Left hindlimb (tissue), 1 donor: ENCODE data around the gene KLHL20.
A peak's percentile ranks its signal among the peaks of the same experiment; 100 is the strongest.
"Not testable (repeated sequence)": the region's sequence is repeated elsewhere in the genome, so short reads cannot be mapped to it uniquely, and the experiment has no call there.

ENCODE experiments used
- DNase-seq: peaks from one replicate; pipeline ENCODE4 v3.0.0-alpha.2; 2018

Gene KLHL20, protein sequence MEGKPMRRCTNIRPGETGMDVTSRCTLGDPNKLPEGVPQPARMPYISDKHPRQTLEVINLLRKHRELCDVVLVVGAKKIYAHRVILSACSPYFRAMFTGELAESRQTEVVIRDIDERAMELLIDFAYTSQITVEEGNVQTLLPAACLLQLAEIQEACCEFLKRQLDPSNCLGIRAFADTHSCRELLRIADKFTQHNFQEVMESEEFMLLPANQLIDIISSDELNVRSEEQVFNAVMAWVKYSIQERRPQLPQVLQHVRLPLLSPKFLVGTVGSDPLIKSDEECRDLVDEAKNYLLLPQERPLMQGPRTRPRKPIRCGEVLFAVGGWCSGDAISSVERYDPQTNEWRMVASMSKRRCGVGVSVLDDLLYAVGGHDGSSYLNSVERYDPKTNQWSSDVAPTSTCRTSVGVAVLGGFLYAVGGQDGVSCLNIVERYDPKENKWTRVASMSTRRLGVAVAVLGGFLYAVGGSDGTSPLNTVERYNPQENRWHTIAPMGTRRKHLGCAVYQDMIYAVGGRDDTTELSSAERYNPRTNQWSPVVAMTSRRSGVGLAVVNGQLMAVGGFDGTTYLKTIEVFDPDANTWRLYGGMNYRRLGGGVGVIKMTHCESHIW

DNA sequence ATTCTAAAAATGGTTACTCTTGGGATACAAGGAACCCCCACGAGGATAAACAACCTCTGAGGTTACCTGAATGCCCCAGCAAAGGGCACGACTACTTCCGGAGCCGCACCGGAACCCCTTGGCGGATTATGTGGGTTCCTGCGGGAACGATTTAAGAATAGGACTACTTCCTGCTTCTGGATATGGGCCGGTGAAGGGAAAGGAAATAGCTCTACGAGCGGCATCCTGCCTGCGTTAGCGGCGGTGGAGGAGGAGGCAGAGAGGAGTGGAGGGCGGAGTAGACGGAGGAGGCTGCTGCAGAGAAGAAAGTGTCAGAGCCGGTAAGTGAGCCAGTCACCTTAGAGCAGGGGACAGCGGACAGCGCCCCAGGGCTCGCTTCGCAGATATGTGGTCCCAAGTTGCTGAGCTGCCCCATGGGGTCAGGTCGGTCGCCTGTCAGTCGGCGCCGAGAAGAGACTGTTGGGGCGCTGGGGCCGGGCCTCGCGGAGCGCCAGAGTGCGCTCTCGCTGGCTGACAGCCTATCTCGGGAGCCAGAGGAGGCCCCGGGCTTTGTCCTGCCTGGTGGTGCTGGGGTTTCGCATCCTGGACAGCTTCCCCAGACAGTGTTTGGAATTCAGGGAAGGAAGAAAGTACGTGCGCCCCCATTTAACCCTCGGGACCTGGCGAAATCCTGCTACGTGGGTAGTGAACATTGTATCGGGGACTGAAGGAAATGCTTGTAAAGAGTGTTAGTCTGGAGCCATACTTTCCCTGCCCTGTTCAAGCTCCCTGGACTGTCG is at the start of gene KLHL20:
TSS of gene KLHL20 (plus strand) at position 223 of the 779 bp plus-strand sequence. CDS start 1,063 bp downstream, outside the sequence.
- DNase-seq: peak; percentile 90

GRCh38 chr1:173666646-173667045 is 48.1 kb upstream of the KLHL20 start:
- no peak for DNase-seq

GRCh38 chr1:173669491-173669941 is 45.3 kb upstream of the KLHL20 start, which contains the start of gene ANKRD45:
Gene ANKRD45, minus strand, starts transcription at chr1:173669851. Its CDS starts 10,433 bp downstream, at chr1:173659418.
- peak; percentile 71 for DNase-seq

- DNase-seq: not testable (repeated sequence)
Measured at GRCh38 chr1:173674496-173674895, 40.3 kb upstream of the KLHL20 start.

DNA sequence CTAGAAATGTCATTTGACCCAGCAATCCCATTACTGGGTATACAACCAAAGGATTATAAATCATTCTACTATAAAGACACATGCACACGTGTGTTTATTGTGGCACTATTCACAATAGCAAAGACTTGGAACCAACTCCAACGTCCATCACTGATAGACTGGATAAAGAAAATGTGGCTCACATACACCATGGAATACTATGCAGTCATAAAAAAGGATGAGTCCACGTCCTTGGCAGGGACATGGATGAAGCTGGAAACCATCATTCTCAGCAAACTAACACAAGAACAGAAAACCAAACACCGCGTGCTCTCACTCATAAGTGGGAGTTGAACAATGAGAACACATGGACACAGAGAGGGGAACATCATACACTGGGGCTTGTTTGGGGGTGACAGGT is 34.6 kb upstream of the KLHL20 start:
- not testable (repeated sequence) for DNase-seq

DNA sequence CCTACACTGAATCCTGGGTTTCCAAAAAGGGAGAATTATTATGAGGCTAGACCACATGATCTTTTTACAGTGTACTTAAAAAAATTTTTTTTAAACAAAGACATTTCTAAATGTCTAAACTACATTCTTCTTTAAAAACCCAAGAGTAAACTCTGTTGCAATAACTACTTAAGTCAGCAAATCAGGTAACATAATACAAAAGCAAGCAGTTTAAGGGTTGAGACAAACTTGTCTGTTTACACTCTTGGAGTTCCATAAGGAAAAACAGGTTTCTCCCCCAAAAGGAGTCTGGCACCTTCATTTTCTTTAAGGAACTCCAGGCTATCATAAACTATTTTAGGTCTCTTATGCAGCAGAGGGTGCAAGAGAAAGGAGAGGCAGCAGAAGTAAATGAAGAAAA is 32.6 kb upstream of the KLHL20 start:
- DNase-seq: no peak

GRCh38 chr1:173683838-173684237 is 30.9 kb upstream of the KLHL20 start:
- DNase-seq: not testable (repeated sequence)

- DNase-seq: not testable (repeated sequence)
Measured at GRCh38 chr1:173685121-173685520, 29.7 kb upstream of the KLHL20 start.

DNA sequence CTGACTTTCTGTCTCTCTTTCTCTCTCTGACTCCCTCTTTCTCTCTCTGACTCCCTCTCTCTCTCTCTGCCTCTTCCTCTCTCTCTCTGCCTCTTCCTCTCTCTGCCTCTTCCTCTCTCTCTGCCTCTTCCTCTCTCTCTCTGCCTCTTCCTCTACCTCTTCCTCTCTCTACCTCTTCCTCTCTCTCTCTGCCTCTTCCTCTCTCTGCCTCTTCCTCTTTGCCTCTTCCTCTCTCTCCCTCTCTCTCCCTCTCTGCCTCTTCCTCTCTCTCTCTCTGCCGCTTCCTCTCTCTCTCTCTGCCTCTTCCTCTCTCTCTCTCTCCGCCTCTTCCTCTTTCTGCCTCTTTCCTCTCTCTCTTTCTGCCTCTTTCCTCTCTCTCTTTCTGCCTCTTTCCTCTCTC is 26.5 kb upstream of the KLHL20 start:
- DNase-seq: no peak

- no peak for DNase-seq
Measured at GRCh38 chr1:173693238-173693637, 21.5 kb upstream of the KLHL20 start.

DNA sequence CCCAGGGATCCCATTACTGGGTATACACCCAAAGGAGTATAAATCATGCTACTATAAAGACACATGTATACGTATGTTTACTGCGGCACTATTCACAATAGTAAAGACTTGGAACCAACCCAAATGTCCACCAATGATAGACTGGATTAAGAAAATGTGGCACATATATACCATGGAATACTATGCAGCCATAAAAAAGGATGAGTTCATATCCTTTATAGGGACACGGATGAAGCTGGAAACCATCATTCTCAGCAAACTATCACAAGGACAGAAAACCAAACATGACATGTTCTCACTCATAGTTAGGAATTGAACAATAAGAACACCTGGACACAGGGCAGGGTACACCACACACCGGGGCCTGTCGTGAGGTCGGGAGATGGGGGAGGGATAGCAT is 13.5 kb upstream of the KLHL20 start:
- not testable (repeated sequence) for DNase-seq

- DNase-seq: no peak
Measured at GRCh38 chr1:173702736-173703135, 12.0 kb upstream of the KLHL20 start.

DNA sequence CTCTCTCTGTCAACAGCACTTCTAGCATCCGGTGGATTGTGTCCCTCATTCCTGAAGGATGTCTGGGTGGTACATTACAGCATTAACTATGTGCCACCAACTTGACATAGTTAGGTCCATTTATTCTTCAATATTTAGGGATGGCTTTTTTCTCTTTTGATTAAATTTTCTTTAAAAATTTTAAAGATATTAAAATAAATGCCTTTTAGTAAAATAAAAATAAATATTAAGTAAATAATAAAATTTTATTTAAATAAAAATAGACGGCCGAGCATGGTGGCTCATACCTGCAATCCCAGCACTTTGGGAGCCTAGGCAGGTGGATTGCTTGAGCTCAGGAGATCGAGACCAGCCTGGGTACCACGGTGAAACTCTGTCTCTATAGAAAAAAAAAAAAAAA is 9.7 kb upstream of the KLHL20 start:
- DNase-seq: no peak

- no peak for DNase-seq
Measured at GRCh38 chr1:173708787-173709186, 6.0 kb upstream of the KLHL20 start.

GRCh38 chr1:173714441-173714758 is 381 bp upstream of the KLHL20 start:
- DNase-seq: no peak

- DNase-seq: no peak
Measured at GRCh38 chr1:173715538-173715844, 710 bp downstream of the KLHL20 start.

GRCh38 chr1:173717238-173717637 is 2.5 kb downstream of the KLHL20 start:
- no peak for DNase-seq

- DNase-seq: not testable (repeated sequence)
Measured at GRCh38 chr1:173731331-173731730, 16.6 kb downstream of the KLHL20 start.

DNA sequence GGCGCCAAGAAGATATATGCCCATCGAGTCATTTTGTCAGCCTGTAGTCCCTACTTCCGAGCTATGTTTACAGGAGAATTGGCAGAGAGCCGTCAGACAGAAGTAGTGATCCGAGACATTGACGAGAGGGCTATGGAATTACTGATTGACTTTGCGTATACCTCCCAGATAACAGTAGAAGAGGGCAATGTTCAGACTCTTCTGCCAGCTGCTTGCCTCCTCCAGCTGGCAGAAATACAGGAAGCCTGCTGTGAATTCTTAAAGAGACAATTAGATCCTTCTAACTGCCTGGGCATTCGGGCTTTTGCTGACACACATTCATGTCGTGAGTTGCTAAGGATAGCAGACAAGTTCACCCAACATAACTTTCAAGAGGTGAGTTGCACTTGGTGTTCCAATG is 19.1 kb downstream of the KLHL20 start:
- no peak for DNase-seq

GRCh38 chr1:173736104-173736503 is 21.3 kb downstream of the KLHL20 start:
- DNase-seq: not testable (repeated sequence)

DNA sequence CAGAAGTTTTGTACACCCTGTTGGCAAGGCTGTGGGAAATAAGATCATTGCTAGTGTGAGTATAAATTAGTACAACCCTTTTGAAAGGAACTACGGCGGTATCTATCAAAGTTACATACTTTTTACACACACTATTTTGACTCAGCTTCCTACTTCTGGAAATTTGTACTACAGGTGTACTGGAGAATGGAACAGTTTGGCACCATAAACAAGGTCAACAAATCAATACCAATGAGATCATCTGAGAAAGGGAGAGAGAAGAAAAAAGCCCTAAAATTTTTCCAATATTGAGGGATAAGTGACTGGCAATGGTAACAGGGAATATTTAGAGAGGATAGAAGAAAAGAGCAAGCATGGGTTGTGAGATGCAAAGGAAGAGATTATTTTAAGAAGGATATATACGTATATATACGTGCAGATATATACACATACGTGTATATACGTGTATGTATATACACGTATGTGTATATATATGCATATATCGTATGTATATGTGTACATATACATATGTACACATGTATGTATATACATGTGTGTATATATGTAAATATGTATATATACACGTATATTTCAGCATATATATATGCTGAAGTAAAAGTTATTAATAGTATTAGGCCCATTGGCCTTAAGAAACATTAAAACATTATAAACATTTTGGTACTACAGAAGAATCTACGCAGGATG is 27.6 kb downstream of the KLHL20 start:
- DNase-seq: no peak

- no peak for DNase-seq
Measured at GRCh38 chr1:173744651-173745050, 29.9 kb downstream of the KLHL20 start.

- DNase-seq: no peak
Measured at GRCh38 chr1:173749137-173749536, 34.4 kb downstream of the KLHL20 start.
